ENCODE measurements around the gene MAP2.

Gene MAP2

GRCh38 chr2:209445485-209445884 is 21.6 kb downstream of the MAP2 start:
- Histone ChIP-seq H3K27ac (no peak overlapping the region), H3K4me3 (no peak overlapping the region)
- DNase-seq (ENCODE audit: low spot score) = no peak
- TF ChIP-seq CTCF (IDR thresholded peaks at IDR 0.05) = no peak

DNA sequence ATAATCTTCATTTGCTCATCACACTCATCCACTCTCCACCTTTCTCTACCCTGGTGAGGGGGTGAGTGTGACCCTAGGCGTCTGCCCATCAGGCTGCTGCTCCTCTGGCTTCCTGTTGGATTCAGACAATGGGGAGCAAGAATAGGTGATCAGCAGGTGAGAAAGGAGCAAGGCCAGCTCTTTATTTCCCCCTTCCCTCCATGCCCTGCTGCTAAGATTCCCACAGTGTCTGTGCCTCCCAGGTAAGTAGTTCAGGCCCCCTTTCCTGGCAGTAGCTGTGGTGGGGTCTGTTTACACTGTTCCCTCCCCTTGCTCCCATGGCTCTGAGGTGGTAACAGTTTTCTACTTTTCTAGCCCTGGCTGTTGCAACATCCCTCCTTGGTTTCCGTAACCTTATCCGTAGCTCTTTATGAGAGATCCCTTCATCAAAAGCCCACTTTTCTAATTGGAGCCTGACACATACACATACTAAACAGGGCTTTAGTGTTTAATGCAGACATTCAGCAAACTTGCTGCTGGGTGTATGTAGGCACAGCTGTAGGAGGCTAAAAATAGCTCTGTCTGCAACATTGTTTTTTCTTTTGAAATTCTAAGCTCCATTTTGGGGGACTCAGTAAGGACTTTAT is 27.5 kb downstream of the MAP2 start:
- Histone ChIP-seq H3K4me3 (no peak overlapping the region), H3K27ac (no peak overlapping the region)
- TF ChIP-seq CTCF (IDR thresholded peaks at IDR 0.05) = no peak
- no peak for DNase-seq (ENCODE audit: low spot score)

GRCh38 chr2:209456489-209456888 is 32.6 kb downstream of the MAP2 start:
- no peak for DNase-seq (ENCODE audit: low spot score)
- TF ChIP-seq CTCF (IDR thresholded peaks at IDR 0.05) = no peak
- H3K4me3 ChIP-seq = no peak overlapping the region
- no peak overlapping the region for H3K27ac ChIP-seq

DNA sequence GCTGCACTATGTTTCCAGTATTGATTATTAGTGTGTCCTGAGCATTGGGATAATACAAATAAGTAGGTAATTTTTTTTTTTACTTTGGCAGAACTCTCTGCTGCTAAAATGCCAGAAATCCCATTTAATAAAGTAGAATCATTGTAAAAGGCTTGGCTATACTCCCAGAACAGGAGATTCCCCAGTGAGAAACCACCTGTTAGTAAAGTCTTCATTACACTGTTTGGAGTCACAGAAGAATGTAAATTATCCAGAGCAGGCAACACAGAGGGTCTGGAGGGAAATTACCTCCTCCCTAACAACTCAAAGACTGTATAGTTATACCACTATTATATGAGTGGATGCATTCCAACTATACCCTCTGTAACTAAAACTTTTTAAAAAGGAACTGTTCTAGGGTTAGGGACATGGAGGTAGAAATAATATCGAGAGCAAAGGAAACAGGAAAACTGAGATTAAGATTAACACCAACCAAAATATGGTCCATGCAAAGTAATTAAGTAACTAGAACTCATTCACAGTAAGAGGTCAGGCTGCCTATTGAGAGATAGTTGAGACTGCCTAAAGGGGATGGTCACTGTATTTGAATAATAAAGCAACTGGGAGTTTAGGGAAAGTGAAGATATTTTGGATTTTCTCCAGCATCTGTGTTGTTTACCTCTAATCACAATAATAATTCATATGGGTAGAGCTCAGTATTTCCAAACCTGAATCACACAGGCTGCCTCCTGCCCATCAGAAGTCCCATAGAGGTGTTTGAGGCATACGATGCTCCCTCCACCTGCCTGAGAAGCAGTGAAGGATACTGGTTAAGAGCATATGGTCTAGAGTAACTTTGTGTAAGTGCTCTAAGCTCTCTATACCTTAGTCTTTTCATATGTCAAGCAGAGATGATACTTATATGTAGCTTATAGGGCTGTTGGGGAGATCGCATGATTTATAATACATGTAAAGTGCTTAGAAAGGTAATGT is 34.4 kb downstream of the MAP2 start:
- H3K4me3 ChIP-seq = no peak overlapping the region
- no peak for TF ChIP-seq CTCF (IDR thresholded peaks at IDR 0.05)
- DNase-seq (ENCODE audit: low spot score) = no peak
- H3K27ac ChIP-seq = no peak overlapping the region

DNA sequence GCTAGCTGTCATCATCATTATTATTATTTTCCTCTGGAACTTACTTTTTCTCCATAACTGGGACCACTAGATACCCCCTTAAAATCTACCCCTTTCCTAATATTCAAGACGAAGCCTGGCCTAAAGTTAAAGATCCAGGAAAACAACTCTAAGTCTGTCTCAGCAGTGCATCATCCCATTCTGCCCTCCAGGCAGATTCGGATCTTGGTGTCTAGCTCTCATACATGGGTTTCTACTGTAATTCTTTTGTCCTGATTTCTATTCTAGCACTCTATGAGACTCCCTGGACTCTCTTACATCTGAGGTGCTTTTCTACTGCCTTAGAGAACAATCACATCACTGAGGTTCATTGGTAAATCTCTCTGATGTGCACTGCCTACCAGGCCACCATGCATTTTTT is 35.5 kb downstream of the MAP2 start:
- DNase-seq (ENCODE audit: low spot score) = no peak
- H3K4me3 ChIP-seq = no peak overlapping the region
- no peak overlapping the region for H3K27ac ChIP-seq
- TF ChIP-seq CTCF (IDR thresholded peaks at IDR 0.05) = no peak

- H3K27ac ChIP-seq = no peak overlapping the region
- DNase-seq (ENCODE audit: low spot score) = no peak
- no peak for TF ChIP-seq CTCF (IDR thresholded peaks at IDR 0.05)
- H3K4me3 ChIP-seq = no peak overlapping the region
Measured at GRCh38 chr2:209460151-209460761, 36.4 kb downstream of the MAP2 start.

All from coronary artery (tissue), 2 donors.